Keratinocyte (primary cell): ENCODE results near the gene PACSIN2. TPM values are rescaled to one million over a fixed set of nuclear protein-coding genes. Genes with fewer than 3 reads are reported as not detected.

ENCODE experiments used
- DNase-seq: peaks from one replicate; pipeline ENCODE4 v3.0.0-alpha.2; 2011; ENCODE audit warnings: low read depth, missing footprints, low spot score
- FAIRE-seq: peaks from 2 replicates; lab custom pipeline; 2011; peaks lifted over from hg19 to GRCh38; lab: Jason Lieb, UNC
- H2AFZ ChIP-seq: 2 replicates; pipeline ENCODE4 v1.6.0; 2012; ENCODE audit warnings: low read length, control low read depth, inconsistent platforms; ENCODE audit not compliant: control insufficient read depth
- H3K27ac ChIP-seq: 2 replicates; pipeline ENCODE4 v1.5.1; 2011; ENCODE audit warnings: low read length; ENCODE audit not compliant: control insufficient read depth, insufficient read depth
- H3K27me3 ChIP-seq: 3 replicates; pipeline ENCODE4 v1.6.0; 2011; ENCODE audit warnings: low read length; ENCODE audit not compliant: control insufficient read depth, insufficient read depth; ENCODE audit errors: extremely low read depth
- H3K36me3 ChIP-seq, 2 experiments: 2 replicates in 1 of 2; 3 replicates in 1 of 2; pipeline ENCODE4 v1.5.1; 2011; ENCODE audit warnings: low read length in 2 of 2, mild to moderate bottlenecking in 1 of 2; ENCODE audit not compliant: control insufficient read depth in 2 of 2, insufficient read depth in 2 of 2; ENCODE audit errors: extremely low read depth in 1 of 2
- H3K4me1 ChIP-seq: 3 replicates; pipeline ENCODE4 v1.5.1; 2011; ENCODE audit warnings: low read length; ENCODE audit not compliant: control insufficient read depth, insufficient read depth; ENCODE audit errors: extremely low read depth
- H3K4me2 ChIP-seq: 3 replicates; pipeline ENCODE4 v1.6.0; 2011; ENCODE audit warnings: low read depth, low read length; ENCODE audit not compliant: control insufficient read depth, insufficient read depth; ENCODE audit errors: extremely low read depth
- H3K4me3 ChIP-seq, 3 experiments: fragments of 200-600 bp in 1 of 3; sonication (generic) in 1 of 3; 2 replicates in 2 of 3; 3 replicates in 1 of 3; pipeline ENCODE4 v1.5.1; 2011 to 2016; ENCODE audit warnings: low read length in 3 of 3, mild to moderate bottlenecking in 3 of 3, control low read depth in 2 of 3, inconsistent platforms in 1 of 3, low read depth in 1 of 3, mixed read lengths in 1 of 3, mixed run types in 1 of 3, moderate library complexity in 1 of 3; ENCODE audit not compliant: control insufficient read depth in 2 of 3, insufficient read depth in 2 of 3; ENCODE audit errors: extremely low read depth in 1 of 3
- H3K79me2 ChIP-seq: 2 replicates; pipeline ENCODE4 v1.6.0; 2012; ENCODE audit warnings: low read length; ENCODE audit not compliant: control insufficient read depth, insufficient read depth
- H3K9ac ChIP-seq: 3 replicates; pipeline ENCODE4 v1.6.0; 2011; ENCODE audit warnings: low read length; ENCODE audit not compliant: control insufficient read depth, insufficient read depth; ENCODE audit errors: extremely low read depth
- H3K9me1 ChIP-seq: 3 replicates; pipeline ENCODE4 v1.6.0; 2011; ENCODE audit warnings: low read length; ENCODE audit not compliant: control insufficient read depth, insufficient read depth; ENCODE audit errors: extremely low read depth
- H3K9me3 ChIP-seq: 2 replicates; pipeline ENCODE4 v1.5.1; 2012; ENCODE audit warnings: low read depth, low read length; ENCODE audit not compliant: control insufficient read depth
- H4K20me1 ChIP-seq: 3 replicates; pipeline ENCODE4 v1.6.0; 2011; ENCODE audit warnings: low read length; ENCODE audit not compliant: control insufficient read depth, insufficient read depth; ENCODE audit errors: extremely low read depth
- CTCF ChIP-seq, 3 experiments: IDR thresholded peaks in 1 of 3; conservative IDR thresholded peaks in 1 of 3; optimal IDR thresholded peaks in 1 of 3; 2 replicates in 2 of 3; 3 replicates in 1 of 3; pipeline versions ENCODE3 to v1.5.1; 2011; ENCODE audit warnings: low read length in 3 of 3, mild to moderate bottlenecking in 3 of 3, moderate library complexity in 2 of 3, control low read depth in 1 of 3, inconsistent platforms in 1 of 3; ENCODE audit not compliant: insufficient read depth in 2 of 3; ENCODE audit errors: extremely low read depth in 1 of 3
- EZH2 ChIP-seq: IDR thresholded peaks from one replicate; pipeline ENCODE4 v1.6.1; 2012; ENCODE audit warnings: inconsistent platforms, mild to moderate bottlenecking, low read length, moderate library complexity
- dilution Hi-C: fragments of 300-500 bp; cut with MboI; formaldehyde crosslinking; loops from one replicate; pipeline ENCODE4 v1.7.0; 2020; ENCODE audit warnings: low sequenced_read_pairs; ENCODE audit not compliant: extremely low pct_ligation_motif_present
- polyA plus RNA-seq, 5 experiments: library from polyadenylated mRNA; depleted of rRNA in 3 of 5; stranded (reverse) in 3 of 5; stranded (forward) in 1 of 5; unstranded in 1 of 5; fragments of >200 nt; gene quantifications; 1 replicate in 1 of 5; 2 replicates in 3 of 5; 3 replicates in 1 of 5; pipeline versions ENCODE4 v1.2.1 to v1.2.3, GENCODE V29; 2011 to 2012; ENCODE audit warnings: missing spikeins in 2 of 5, low read depth in 1 of 5, low replicate concordance in 1 of 5

The PACSIN2 gene
- polyA plus RNA-seq, 1 donor (not counting 4 experiments of a cell fraction or from before 2014, with no cell fraction given), result 55.5 TPM

DNA sequence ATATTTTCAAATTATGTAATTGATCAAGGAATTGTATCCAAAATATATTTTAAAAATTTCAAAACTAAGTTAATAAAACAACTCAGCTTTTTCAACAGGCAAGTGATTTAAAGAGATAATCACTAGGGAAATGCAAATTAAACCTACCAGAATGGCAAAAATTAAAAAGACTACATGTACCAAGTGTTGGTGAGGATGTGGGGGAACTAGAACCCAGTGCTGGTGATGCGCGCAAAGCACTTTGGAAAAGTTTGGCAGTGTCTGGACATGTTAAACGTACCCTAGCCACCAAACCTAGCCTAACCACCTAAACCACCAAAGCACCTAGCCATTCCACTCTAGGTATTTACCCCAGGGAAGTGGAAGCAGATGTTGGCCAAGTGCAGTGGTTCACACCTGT, 22.9 kb downstream of the PACSIN2 start:
- DNase-seq (no peak), FAIRE-seq (no peak)
- Histone ChIP-seq H3K27ac (no peak overlapping the region), H3K9me3 (no peaks in the 10 kb centered on the region), H3K9ac (no peak overlapping the region), H3K4me2 (no peak overlapping the region), H3K27me3 (no peaks in the 10 kb centered on the region), H2AFZ (no peak overlapping the region), H3K4me3 (no peak overlapping the region), H4K20me1 (peaks cover 15% of the 10 kb centered on the region), H3K79me2 (peaks cover 76% of the 10 kb centered on the region), H3K4me1 (peaks cover 50% of the 10 kb centered on the region), H3K36me3 (no peaks in the 10 kb centered on the region), H3K9me1 (peaks cover 9% of the 10 kb centered on the region)
- TF ChIP-seq EZH2 (no peak), CTCF (optimal IDR thresholded peaks at IDR 0.05 in 1 of 3, IDR thresholded peaks at IDR 0.05 in 1 of 3, conservative IDR thresholded peaks at IDR 0.05 in 1 of 3; ENCODE audit: extremely low read depth in 1 of 3, insufficient read depth in 2 of 3, low read length in 3 of 3) (no peak)
- dilution Hi-C loops, result no loop called here

- TF ChIP-seq CTCF (optimal IDR thresholded peaks at IDR 0.05 in 1 of 3, IDR thresholded peaks at IDR 0.05 in 1 of 3, conservative IDR thresholded peaks at IDR 0.05 in 1 of 3; ENCODE audit: extremely low read depth in 1 of 3, insufficient read depth in 2 of 3, low read length in 3 of 3) (no peak), EZH2 (no peak)
- dilution Hi-C loops, result no loop called here
- Histone ChIP-seq H3K9me1 (peaks cover 7% of the 10 kb centered on the region), H3K9ac (no peak overlapping the region), H3K27ac (peak overlapping the region; percentile 46), H3K36me3 (no peaks in the 10 kb centered on the region), H3K79me2 (peaks cover 76% of the 10 kb centered on the region), H3K4me1 (peaks cover 45% of the 10 kb centered on the region), H4K20me1 (peaks cover 15% of the 10 kb centered on the region), H3K4me3 (no peak overlapping the region), H3K9me3 (no peaks in the 10 kb centered on the region), H3K27me3 (no peaks in the 10 kb centered on the region), H2AFZ (no peak overlapping the region), H3K4me2 (peak overlapping the region; percentile 55)
- FAIRE-seq, result peak; percentile 32
- DNase-seq, result no peak
Observed at GRCh38 chr22:42991010-42991651, 23.8 kb downstream of the PACSIN2 start.
